Coronary artery (tissue), 2 donors: ENCODE measurements around the gene KRT3.
"Not testable (repeated sequence)": the region's sequence is repeated elsewhere in the genome, so short reads cannot be mapped to it uniquely, and the experiment has no call there.

Experiments used
- DNase-seq: peaks from one replicate; pipeline ENCODE4 v3.0.0-alpha.2; 2017; ENCODE audit warnings: low spot score
- H3K27ac ChIP-seq, 2 donors: fragments of 200-600 bp; sonication (generic); one replicate each; pipeline ENCODE4 v1.5.1; 2016 to 2019
- H3K4me3 ChIP-seq: fragments of 200-600 bp; sonication (generic); 2 replicates; pipeline ENCODE4 v1.5.1; 2016; ENCODE audit warnings: mild to moderate bottlenecking, moderate library complexity
- CTCF ChIP-seq: fragments of 200-600 bp; sonication (generic); IDR thresholded peaks from one replicate; pipeline ENCODE4 v1.5.1; 2019; ENCODE audit warnings: antibody characterized with exemption

Gene KRT3

GRCh38 chr12:52763036-52763659 lies 32.8 kb downstream of the KRT3 start:
- Histone ChIP-seq H3K4me3 (no peak overlapping the region), H3K27ac (no peak overlapping the region)
- no peak for TF ChIP-seq CTCF
- no peak for DNase-seq

- TF ChIP-seq CTCF: no peak
- no peak for DNase-seq
- Histone ChIP-seq H3K4me3 (no peak overlapping the region), H3K27ac (no peak overlapping the region)
Measured at GRCh38 chr12:52761802-52762201, 34.1 kb downstream of the KRT3 start.

- H3K4me3 ChIP-seq, DNase-seq, H3K27ac ChIP-seq: not testable (repeated sequence)
Measured at GRCh38 chr12:52761218-52761617, 34.7 kb downstream of the KRT3 start.

GRCh38 chr12:52760623-52761022 lies 35.3 kb downstream of the KRT3 start:
- no peak for TF ChIP-seq CTCF
- DNase-seq: no peak
- no peak overlapping the region for H3K27ac ChIP-seq
- H3K4me3 ChIP-seq: no peak overlapping the region

GRCh38 chr12:52759695-52760094 lies 36.2 kb downstream of the KRT3 start:
- TF ChIP-seq CTCF: no peak
- no peak overlapping the region for H3K4me3 ChIP-seq
- no peak overlapping the region for H3K27ac ChIP-seq
- DNase-seq: no peak

GRCh38 chr12:52759218-52759617 lies 36.7 kb downstream of the KRT3 start:
- no peak for TF ChIP-seq CTCF
- no peak overlapping the region for H3K4me3 ChIP-seq
- no peak overlapping the region for H3K27ac ChIP-seq
- DNase-seq: no peak

- H3K4me3 ChIP-seq: no peak overlapping the region
- H3K27ac ChIP-seq: no peak overlapping the region
- TF ChIP-seq CTCF: no peak
- DNase-seq: no peak
Measured at GRCh38 chr12:52757449-52758176, 38.3 kb downstream of the KRT3 start.
